WTC11 (cell line): ENCODE measurements around the gene MED22. TPM values are rescaled to one million over a fixed set of nuclear protein-coding genes. Genes with fewer than 3 reads are reported as not detected.

Experiments used
- ATAC-seq: fragments of 200-7000 bp; cut with Tn5 transposase; 2 replicates; pipeline ENCODE4 v1.10.0; 2021; ENCODE audit warnings: mild to moderate bottlenecking, moderate library complexity
- CTCF ChIA-PET: fragments of 300-600 bp; sonication (Branson Sonifier 250); formaldehyde crosslinking; loops from one replicate; lab custom pipeline; 2021; ENCODE audit warnings: antibody characterized with exemption; lab: Charles Lee
- POLR2A ChIA-PET: fragments of 350-600 bp; sonication (Branson Sonifier 250); formaldehyde crosslinking; loops from one replicate; lab custom pipeline; 2021; ENCODE audit warnings: antibody characterized with exemption; lab: Charles Lee
- DNase-seq: peaks from one replicate; pipeline ENCODE4 v3.0.0; 2021; ENCODE audit warnings: low spot score
- H3K27ac Mint-ChIP-seq: 2 replicates; pipeline ENCODE4 v1.8.0; 2021; ENCODE audit warnings: mixed read lengths
- H3K27me3 Mint-ChIP-seq: 2 replicates; pipeline ENCODE4 v1.8.0; 2021; ENCODE audit warnings: low read depth, mild to moderate bottlenecking, moderate library complexity, mixed read lengths
- H3K36me3 Mint-ChIP-seq: 2 replicates; pipeline ENCODE4 v1.8.0; 2021; ENCODE audit warnings: mixed read lengths
- H3K4me1 Mint-ChIP-seq: 2 replicates; pipeline ENCODE4 v1.8.0; 2022; ENCODE audit warnings: mixed read lengths
- H3K4me3 Mint-ChIP-seq: 2 replicates; pipeline ENCODE4 v1.8.0; 2021; ENCODE audit warnings: mild to moderate bottlenecking, moderate library complexity, mixed read lengths
- H3K9me3 Mint-ChIP-seq: 2 replicates; pipeline ENCODE4 v1.8.0; 2021; ENCODE audit warnings: mixed read lengths
- AR ChIP-seq: fragments of 250-450 bp; sonication (Bioruptor Pico); IDR thresholded peaks from 2 replicates; pipeline ENCODE4 v1.9.0; 2021; ENCODE audit warnings: mild to moderate bottlenecking
- ATF2 ChIP-seq: sonication (generic); formaldehyde crosslinking; IDR thresholded peaks from 2 replicates; pipeline ENCODE4 v1.8.1; 2022; ENCODE audit warnings: low read depth, missing genetic modification reagents, borderline replicate concordance
- CBFB ChIP-seq: sonication (generic); formaldehyde crosslinking; IDR thresholded peaks from 2 replicates; pipeline ENCODE4 v1.8.1; 2022; ENCODE audit warnings: mild to moderate bottlenecking, low read depth, missing genetic modification reagents
- CTCF ChIP-seq: fragments of 200-600 bp; IDR thresholded peaks from 2 replicates; pipeline ENCODE4 v1.8.0; 2022; ENCODE audit warnings: antibody characterized with exemption
- ERG ChIP-seq: fragments of 250-450 bp; sonication (Bioruptor Pico); IDR thresholded peaks from 2 replicates; pipeline ENCODE4 v1.8.0; 2021; ENCODE audit warnings: mild to moderate bottlenecking
- FOXJ3 ChIP-seq: sonication (generic); formaldehyde crosslinking; IDR thresholded peaks from 2 replicates; pipeline ENCODE4 v1.9.0; 2021; ENCODE audit warnings: missing genetic modification reagents, mild to moderate bottlenecking, borderline replicate concordance
- HMGXB4 ChIP-seq: sonication (generic); formaldehyde crosslinking; IDR thresholded peaks from 2 replicates; pipeline ENCODE4 v1.8.1; 2023; ENCODE audit warnings: mild to moderate bottlenecking, moderate library complexity, missing genetic modification reagents
- KAT7 ChIP-seq: sonication (generic); formaldehyde crosslinking; IDR thresholded peaks from 2 replicates; pipeline ENCODE4 v1.8.1; 2023; ENCODE audit warnings: missing genetic modification reagents, mild to moderate bottlenecking, borderline replicate concordance
- MYBL2 ChIP-seq: sonication (generic); formaldehyde crosslinking; IDR thresholded peaks from 2 replicates; pipeline ENCODE4 v1.8.1; 2023; ENCODE audit warnings: mild to moderate bottlenecking, moderate library complexity, missing genetic modification reagents
- NFATC4 ChIP-seq: fragments of 250-450 bp; sonication (Bioruptor Pico); IDR thresholded peaks from 2 replicates; pipeline ENCODE4 v1.9.0; 2021; ENCODE audit warnings: mild to moderate bottlenecking
- NFE2L1 ChIP-seq: sonication (generic); formaldehyde crosslinking; IDR thresholded peaks from 2 replicates; pipeline ENCODE4 v1.8.1; 2023; ENCODE audit warnings: missing genetic modification reagents
- NFYB ChIP-seq: sonication (generic); formaldehyde crosslinking; conservative IDR thresholded peaks from 2 replicates; pipeline ENCODE4 v1.8.0; 2022; ENCODE audit warnings: low read depth, missing genetic modification reagents
- NR2C2 ChIP-seq: sonication (generic); formaldehyde crosslinking; IDR thresholded peaks from 2 replicates; pipeline ENCODE4 v1.8.0; 2022; ENCODE audit warnings: mild to moderate bottlenecking, missing genetic modification reagents
- PRRX2 ChIP-seq: fragments of 250-450 bp; sonication (Bioruptor Pico); IDR thresholded peaks from 2 replicates; pipeline ENCODE4 v1.8.0; 2021; ENCODE audit warnings: mild to moderate bottlenecking
- TEAD4 ChIP-seq: sonication (generic); formaldehyde crosslinking; IDR thresholded peaks from 2 replicates; pipeline ENCODE4 v1.8.0; 2022; ENCODE audit warnings: mild to moderate bottlenecking, missing genetic modification reagents
- ZBTB21 ChIP-seq: sonication (generic); formaldehyde crosslinking; IDR thresholded peaks from 2 replicates; pipeline ENCODE4 v1.8.1; 2023; ENCODE audit warnings: mild to moderate bottlenecking, missing genetic modification reagents, borderline replicate concordance
- ZNF219 ChIP-seq: sonication (generic); formaldehyde crosslinking; IDR thresholded peaks from 2 replicates; pipeline ENCODE4 v1.8.0; 2023; ENCODE audit warnings: missing genetic modification reagents, mild to moderate bottlenecking, borderline replicate concordance
- ZNF317 ChIP-seq: sonication (generic); formaldehyde crosslinking; IDR thresholded peaks from 2 replicates; pipeline ENCODE4 v1.8.1; 2023; ENCODE audit warnings: low read depth, mild to moderate bottlenecking, moderate library complexity, missing genetic modification reagents, borderline replicate concordance
- ZNF396 ChIP-seq: fragments of 250-450 bp; sonication (Bioruptor Pico); IDR thresholded peaks from 2 replicates; pipeline ENCODE4 v1.8.0; 2021; ENCODE audit warnings: mild to moderate bottlenecking, moderate library complexity, borderline replicate concordance
- ZNF512 ChIP-seq: sonication (generic); formaldehyde crosslinking; IDR thresholded peaks from 2 replicates; pipeline ENCODE4 v1.8.1; 2022; ENCODE audit warnings: missing genetic modification reagents, borderline replicate concordance
- total RNA-seq: library from RNA; stranded (reverse); gene quantifications from 3 replicates; pipeline ENCODE4 v1.2.3, GENCODE V29; 2021

MED22 gene
- total RNA-seq, 1 experiment from 2014 or later = 59.5 TPM

GRCh38 chr9:133375724-133376654 is 28.1 kb upstream of the MED22 start, which contains the start of the genes STKLD1 and SURF4 (continued):
- TF ChIP-seq ZNF512 (no peak), ERG (CRISPR knock-in tag) (no peak), ZNF219 (CRISPR knock-in tag) (no peak), AR (CRISPR knock-in tag) (no peak), NR2C2 (CRISPR knock-in tag) (peak; percentile 73; the same call in 1 of the 2 replicates), MYBL2 (CRISPR knock-in tag) (peak; percentile 78; the same call in 1 of the 2 replicates), ZBTB21 (peak; percentile 76), ATF2 (CRISPR knock-in tag) (peak; percentile 72), NFE2L1 (CRISPR knock-in tag) (peak; percentile 91), KAT7 (CRISPR knock-in tag) (0 out of 2 replicates have a peak, but pooled peaks have one; percentile 10), CTCF (no peak), PRRX2 (CRISPR knock-in tag) (no peak), CBFB (0 out of 2 replicates have a peak, but pooled peaks have one; percentile 63), NFATC4 (no peak), FOXJ3 (CRISPR knock-in tag) (no peak)
- TF ChIP-seq, all 79 proteins: peak for 36

GRCh38 chr9:133375116-133375723 is 27.3 kb upstream of the MED22 start:
- Mint-ChIP-seq H3K9me3 (peaks cover 4% of the 10 kb centered on the region), H3K27ac (peak overlapping the region; percentile 96), H3K36me3 (peaks cover 25% of the 10 kb centered on the region), H3K27me3 (peaks cover 30% of the 10 kb centered on the region), H3K4me1 (peaks cover 17% of the 10 kb centered on the region), H3K4me3 (peak overlapping the region; percentile 98)
- DNase-seq (peak; percentile 35), ATAC-seq (peak; percentile 3)
- ChIA-PET POLR2A (interaction anchor here (1.0 kb wide), 1 partner anchor 27 kb away, joined by 3 read pairs; the partner anchor contains the start of genes MED22 and RPL7A), CTCF (interaction anchor here (0.6 to 1.3 kb wide), 4 partner anchors 27 to 231 kb away, joined by 3 to 5 read pairs (median 4); partner anchors contain the start of genes MED22 and RPL7A)
- no peak for TF ChIP-seq ZNF396 (CRISPR knock-in tag)
- TF ChIP-seq ZNF317 = no peak
- no peak for TF ChIP-seq TEAD4 (CRISPR knock-in tag)
- no peak for TF ChIP-seq NFYB (CRISPR knock-in tag)
- TF ChIP-seq HMGXB4 (CRISPR knock-in tag) = 0 out of 2 replicates have a peak, but pooled peaks have one; percentile 17
